Inferior parietal cortex (tissue), 1 donor: ENCODE measurements around the gene SFR1.
"Not testable (repeated sequence)": the region's sequence is repeated elsewhere in the genome, so short reads cannot be mapped to it uniquely, and the experiment has no call there.

ENCODE experiments used
- DNase-seq: peaks from one replicate; pipeline ENCODE4 v3.0.0-alpha.2; 2016; ENCODE audit errors: extremely low spot score

SFR1 gene

GRCh38 chr10:104174136-104174535 is 52.2 kb downstream of the SFR1 start:
- DNase-seq: not testable (repeated sequence)
